WERI-Rb-1 (cell line): ENCODE results near the gene ZHX3.

Source experiments
- DNase-seq: peaks from one replicate; pipeline ENCODE4 v3.0.0-alpha.2; 2020
- H3K27ac ChIP-seq: fragments of 250-450 bp; sonication (Bioruptor Pico); 2 replicates; pipeline ENCODE4 v1.5.1; 2020; ENCODE audit warnings: mild to moderate bottlenecking, moderate library complexity
- H3K27me3 ChIP-seq: fragments of 250-450 bp; sonication (Bioruptor Pico); 2 replicates; pipeline ENCODE4 v1.5.1; 2021; ENCODE audit warnings: mild to moderate bottlenecking, low read depth, moderate library complexity; ENCODE audit not compliant: insufficient read depth, severe bottlenecking
- H3K36me3 ChIP-seq: fragments of 250-450 bp; sonication (Bioruptor Pico); 2 replicates; pipeline ENCODE4 v1.5.1; 2020; ENCODE audit warnings: mild to moderate bottlenecking, moderate library complexity
- H3K4me3 ChIP-seq: 2 replicates; pipeline ENCODE4 v1.5.1; 2011; ENCODE audit warnings: low read depth, mild to moderate bottlenecking, control low read depth, low read length
- H3K9me3 ChIP-seq: fragments of 250-450 bp; sonication (Bioruptor Pico); 2 replicates; pipeline ENCODE4 v1.5.1; 2021; ENCODE audit warnings: mild to moderate bottlenecking, moderate library complexity; ENCODE audit not compliant: severe bottlenecking
- TF ChIP-seq, protein P1 (sequence below): IDR thresholded peaks from 2 replicates; pipeline ENCODE4 v1.5.1; 2011; ENCODE audit warnings: low read depth, mild to moderate bottlenecking, control low read depth, inconsistent platforms, low read length

ZHX3 gene

DNA sequence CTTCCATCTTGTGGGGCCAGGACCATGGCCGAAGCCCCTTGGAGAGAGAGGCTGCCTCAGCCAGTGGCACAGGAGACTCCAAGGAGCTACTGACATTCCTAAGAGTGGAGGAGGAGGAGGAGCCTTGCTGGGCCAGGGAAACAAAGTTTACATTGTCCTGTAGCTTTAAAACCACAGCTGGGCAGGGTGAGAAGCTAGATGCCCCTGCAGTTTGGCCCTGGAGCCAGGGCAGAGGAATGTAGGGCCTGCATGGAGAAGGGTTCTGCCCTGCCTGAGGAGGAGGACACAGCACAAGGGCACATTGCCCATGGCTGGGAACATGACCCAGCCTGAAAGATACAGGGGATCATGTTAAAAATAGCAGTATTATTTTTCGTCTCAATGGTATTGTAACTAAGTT lies 142.7 kb downstream of the ZHX3 start:
- no peak overlapping the region for H3K27ac ChIP-seq
- peaks cover 76% of the 10 kb centered on the region for H3K36me3 ChIP-seq
- no peaks in the 10 kb centered on the region for H3K9me3 ChIP-seq
- no peaks in the 10 kb centered on the region for H3K27me3 ChIP-seq
- DNase-seq, result peak; percentile 2
- H3K4me3 ChIP-seq, result no peak overlapping the region
- TF ChIP-seq, protein P1, sequence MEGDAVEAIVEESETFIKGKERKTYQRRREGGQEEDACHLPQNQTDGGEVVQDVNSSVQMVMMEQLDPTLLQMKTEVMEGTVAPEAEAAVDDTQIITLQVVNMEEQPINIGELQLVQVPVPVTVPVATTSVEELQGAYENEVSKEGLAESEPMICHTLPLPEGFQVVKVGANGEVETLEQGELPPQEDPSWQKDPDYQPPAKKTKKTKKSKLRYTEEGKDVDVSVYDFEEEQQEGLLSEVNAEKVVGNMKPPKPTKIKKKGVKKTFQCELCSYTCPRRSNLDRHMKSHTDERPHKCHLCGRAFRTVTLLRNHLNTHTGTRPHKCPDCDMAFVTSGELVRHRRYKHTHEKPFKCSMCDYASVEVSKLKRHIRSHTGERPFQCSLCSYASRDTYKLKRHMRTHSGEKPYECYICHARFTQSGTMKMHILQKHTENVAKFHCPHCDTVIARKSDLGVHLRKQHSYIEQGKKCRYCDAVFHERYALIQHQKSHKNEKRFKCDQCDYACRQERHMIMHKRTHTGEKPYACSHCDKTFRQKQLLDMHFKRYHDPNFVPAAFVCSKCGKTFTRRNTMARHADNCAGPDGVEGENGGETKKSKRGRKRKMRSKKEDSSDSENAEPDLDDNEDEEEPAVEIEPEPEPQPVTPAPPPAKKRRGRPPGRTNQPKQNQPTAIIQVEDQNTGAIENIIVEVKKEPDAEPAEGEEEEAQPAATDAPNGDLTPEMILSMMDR, result no peak

DNA sequence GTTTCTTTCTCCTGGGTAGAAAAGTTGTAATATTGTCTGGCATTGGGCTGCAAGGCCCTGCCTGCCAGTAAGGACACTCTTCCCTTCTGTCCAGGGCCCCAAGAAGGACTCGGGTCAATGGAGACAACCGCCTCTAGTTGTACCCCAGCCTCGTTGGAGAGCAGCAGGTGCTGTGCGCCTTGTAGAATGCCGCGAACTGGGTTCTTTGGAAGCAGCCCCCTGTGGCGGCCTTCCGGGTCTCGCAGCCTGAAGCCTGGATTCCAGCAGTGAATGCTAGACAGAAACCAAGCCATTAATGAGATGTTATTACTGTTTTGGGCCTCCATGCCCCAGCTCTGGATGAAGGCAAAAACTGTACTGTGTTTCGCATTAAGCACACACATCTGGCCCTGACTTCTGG lies 143.2 kb downstream of the ZHX3 start:
- TF ChIP-seq, protein P1, result no peak
- Histone ChIP-seq H3K4me3 (no peak overlapping the region), H3K27me3 (no peaks in the 10 kb centered on the region), H3K9me3 (no peaks in the 10 kb centered on the region), H3K36me3 (peaks cover 80% of the 10 kb centered on the region), H3K27ac (no peak overlapping the region)
- DNase-seq, result peak; percentile 3

DNA sequence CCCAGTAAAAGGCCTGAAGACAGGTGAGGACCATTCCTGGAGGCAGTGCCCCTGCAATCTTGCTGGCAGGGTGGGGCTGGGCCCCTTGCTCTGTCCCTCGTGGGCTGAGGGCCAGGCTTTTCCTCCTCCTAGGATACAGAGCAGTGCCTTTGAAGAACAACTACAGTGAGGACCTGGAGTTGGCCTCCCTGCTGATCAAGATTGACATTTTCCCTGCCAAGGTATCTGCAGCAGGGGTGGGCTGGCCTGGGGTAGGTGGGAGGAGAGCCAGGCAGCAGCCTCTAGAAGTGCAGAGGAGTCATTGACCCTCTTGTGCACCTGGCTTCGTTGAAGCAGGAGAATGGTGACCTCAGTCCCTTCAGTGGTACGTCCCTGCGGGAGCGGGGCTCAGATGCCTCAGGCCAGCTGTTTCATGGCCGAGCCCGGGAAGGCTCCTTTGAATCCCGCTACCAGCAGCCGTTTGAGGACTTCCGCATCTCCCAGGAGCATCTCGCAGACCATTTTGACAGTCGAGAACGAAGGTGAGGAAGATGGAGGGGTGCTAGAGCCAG lies 143.7 kb downstream of the ZHX3 start:
- DNase-seq, result no peak
- TF ChIP-seq, protein P1, result no peak
- Histone ChIP-seq H3K27me3 (no peaks in the 10 kb centered on the region), H3K4me3 (no peak overlapping the region), H3K27ac (no peak overlapping the region), H3K36me3 (peaks cover 85% of the 10 kb centered on the region), H3K9me3 (no peaks in the 10 kb centered on the region)

DNA sequence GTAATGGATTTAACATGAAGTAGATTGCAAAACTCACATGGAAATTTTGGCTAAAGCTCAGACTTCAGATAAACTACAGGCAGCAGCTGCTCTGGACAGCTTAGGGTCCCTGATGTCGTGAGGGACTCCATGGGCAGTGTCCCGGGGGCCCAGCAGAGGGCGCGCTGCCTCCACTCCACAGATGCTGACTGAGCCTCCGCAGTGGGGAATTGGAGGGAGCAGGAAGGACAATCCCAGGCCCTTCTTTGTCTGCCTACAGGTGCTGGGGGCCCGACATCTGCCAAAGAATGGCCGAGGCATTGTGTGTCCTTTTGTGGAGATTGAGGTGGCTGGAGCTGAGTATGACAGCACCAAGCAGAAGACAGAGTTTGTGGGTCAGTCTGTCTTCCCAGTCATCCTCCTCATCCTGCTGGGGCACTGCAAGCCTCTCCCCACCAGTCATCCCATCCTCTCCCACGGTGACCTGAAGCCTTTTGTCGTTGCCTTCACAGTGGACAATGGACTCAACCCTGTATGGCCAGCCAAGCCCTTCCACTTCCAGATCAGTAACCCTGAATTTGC lies 144.3 kb downstream of the ZHX3 start:
- H3K9me3 ChIP-seq, result no peaks in the 10 kb centered on the region
- DNase-seq, result peak; percentile 80
- H3K36me3 ChIP-seq, result peaks cover 91% of the 10 kb centered on the region
- no peak overlapping the region; the same call in 1 of the 2 replicates for H3K27ac ChIP-seq
- H3K4me3 ChIP-seq, result no peak overlapping the region
- TF ChIP-seq, protein P1, result peak; percentile 93
- H3K27me3 ChIP-seq, result no peaks in the 10 kb centered on the region

DNA sequence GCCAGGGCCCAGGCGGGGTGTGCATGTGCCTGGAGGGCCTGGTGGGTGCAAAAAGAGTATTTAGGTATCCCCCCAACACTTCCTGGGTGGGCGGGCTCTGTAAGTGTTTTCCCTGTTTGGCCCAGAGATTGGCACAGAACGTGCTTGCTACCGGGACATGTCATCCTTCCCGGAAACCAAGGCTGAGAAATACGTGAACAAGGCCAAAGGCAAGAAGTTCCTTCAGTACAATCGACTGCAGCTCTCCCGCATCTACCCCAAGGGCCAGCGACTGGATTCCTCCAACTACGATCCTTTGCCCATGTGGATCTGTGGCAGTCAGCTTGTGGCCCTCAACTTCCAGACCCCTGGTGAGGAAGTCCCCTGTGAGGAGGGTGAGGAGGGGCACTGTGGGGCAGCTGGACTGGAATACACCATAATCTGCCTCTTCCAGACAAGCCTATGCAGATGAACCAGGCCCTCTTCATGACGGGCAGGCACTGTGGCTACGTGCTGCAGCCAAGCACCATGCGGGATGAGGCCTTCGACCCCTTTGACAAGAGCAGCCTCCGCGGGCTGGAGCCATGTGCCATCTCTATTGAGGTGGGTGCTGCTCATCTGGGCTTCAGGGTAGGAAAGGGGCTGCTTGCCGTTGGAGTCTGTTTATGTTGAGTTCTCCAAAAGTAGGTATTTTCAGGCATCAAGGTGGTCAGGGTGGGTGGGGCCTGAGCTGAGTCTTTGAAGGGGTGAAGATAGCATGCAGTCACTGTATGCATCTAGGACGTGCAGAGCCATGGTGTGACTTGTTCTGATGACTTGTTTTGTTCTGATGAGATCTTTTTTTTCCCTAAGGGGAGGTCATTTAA lies 145.0 kb downstream of the ZHX3 start:
- no peaks in the 10 kb centered on the region for H3K9me3 ChIP-seq
- H3K27ac ChIP-seq, result no peak overlapping the region; the same call in 1 of the 2 replicates
- H3K4me3 ChIP-seq, result no peak overlapping the region
- TF ChIP-seq, protein P1, result no peak
- peak; percentile 6 for DNase-seq
- H3K27me3 ChIP-seq, result no peaks in the 10 kb centered on the region
- peaks cover 91% of the 10 kb centered on the region for H3K36me3 ChIP-seq
